Rectal smooth muscle tissue (tissue), 1 donor: Measurements from ENCODE around the gene MOSPD3.

ENCODE experiments used
- H3K27ac ChIP-seq: one replicate; pipeline ENCODE4 v1.7.0; 2013; ENCODE audit warnings: low read depth, low read length, inconsistent platforms
- H3K27me3 ChIP-seq: one replicate; pipeline ENCODE4 v1.7.0; 2013; ENCODE audit warnings: low read length; ENCODE audit not compliant: control insufficient read depth, insufficient read depth
- H3K36me3 ChIP-seq: one replicate; pipeline ENCODE4 v1.7.0; 2013; ENCODE audit warnings: low read length; ENCODE audit not compliant: control insufficient read depth, insufficient read depth
- H3K4me1 ChIP-seq: one replicate; pipeline ENCODE4 v1.7.0; 2013; ENCODE audit warnings: low read length; ENCODE audit not compliant: control insufficient read depth, insufficient read depth
- H3K4me3 ChIP-seq: one replicate; pipeline ENCODE4 v1.7.0; 2013; ENCODE audit warnings: low read length
- H3K9ac ChIP-seq: one replicate; pipeline ENCODE4 v1.7.0; 2013; ENCODE audit warnings: low read length

Gene MOSPD3

GRCh38 chr7:100626055-100626454, 13.7 kb downstream of the MOSPD3 start:
- Histone ChIP-seq H3K9ac (no peak overlapping the region), H3K4me3 (peak overlapping the region; percentile 49), H3K4me1 (no peaks in the 10 kb centered on the region), H3K27ac (no peak overlapping the region), H3K36me3 (no peaks in the 10 kb centered on the region), H3K27me3 (no peaks in the 10 kb centered on the region)

GRCh38 chr7:100626530-100627237, 14.3 kb downstream of the MOSPD3 start:
- H3K4me3 ChIP-seq, result peak overlapping the region; percentile 49
- no peaks in the 10 kb centered on the region for H3K36me3 ChIP-seq
- no peak overlapping the region for H3K9ac ChIP-seq
- H3K27me3 ChIP-seq, result no peaks in the 10 kb centered on the region
- H3K27ac ChIP-seq, result no peak overlapping the region
- H3K4me1 ChIP-seq, result no peaks in the 10 kb centered on the region

GRCh38 chr7:100627238-100627549, 14.9 kb downstream of the MOSPD3 start:
- Histone ChIP-seq H3K4me1 (no peaks in the 10 kb centered on the region), H3K9ac (no peak overlapping the region), H3K36me3 (no peaks in the 10 kb centered on the region), H3K4me3 (peak overlapping the region; percentile 49), H3K27ac (no peak overlapping the region), H3K27me3 (no peaks in the 10 kb centered on the region)

- H3K9ac ChIP-seq, result no peak overlapping the region
- no peak overlapping the region for H3K4me3 ChIP-seq
- H3K27ac ChIP-seq, result no peak overlapping the region
- H3K4me1 ChIP-seq, result peaks cover 2% of the 10 kb centered on the region
- H3K36me3 ChIP-seq, result no peaks in the 10 kb centered on the region
- H3K27me3 ChIP-seq, result peaks cover 3% of the 10 kb centered on the region
These were observed 16.9 kb downstream of the MOSPD3 start for GRCh38 chr7:100629117-100629716.

GRCh38 chr7:100630066-100630465, 17.7 kb downstream of the MOSPD3 start:
- no peak overlapping the region for H3K27ac ChIP-seq
- no peak overlapping the region for H3K4me3 ChIP-seq
- H3K4me1 ChIP-seq, result peaks cover 2% of the 10 kb centered on the region
- H3K9ac ChIP-seq, result no peak overlapping the region
- peaks cover 3% of the 10 kb centered on the region for H3K27me3 ChIP-seq
- no peaks in the 10 kb centered on the region for H3K36me3 ChIP-seq

GRCh38 chr7:100632951-100633717, 20.8 kb downstream of the MOSPD3 start:
- Histone ChIP-seq H3K27me3 (peaks cover 3% of the 10 kb centered on the region), H3K9ac (no peak overlapping the region), H3K27ac (no peak overlapping the region), H3K36me3 (no peaks in the 10 kb centered on the region), H3K4me3 (peak overlapping the region; percentile 12), H3K4me1 (peaks cover 2% of the 10 kb centered on the region)

GRCh38 chr7:100639995-100640516, 27.7 kb downstream of the MOSPD3 start:
- peaks cover 2% of the 10 kb centered on the region for H3K27me3 ChIP-seq
- no peak overlapping the region for H3K27ac ChIP-seq

GRCh38 chr7:100640517-100641440, 28.4 kb downstream of the MOSPD3 start:
- peaks cover 2% of the 10 kb centered on the region for H3K27me3 ChIP-seq
- no peaks in the 10 kb centered on the region for H3K36me3 ChIP-seq
- H3K9ac ChIP-seq, result no peak overlapping the region
- H3K4me1 ChIP-seq, result no peaks in the 10 kb centered on the region
- H3K4me3 ChIP-seq, result no peak overlapping the region
- H3K27ac ChIP-seq, result no peak overlapping the region

More at GRCh38 chr7:100639995-100640516, 27.7 kb downstream of the MOSPD3 start:
- Histone ChIP-seq H3K4me1 (no peaks in the 10 kb centered on the region), H3K9ac (no peak overlapping the region), H3K36me3 (no peaks in the 10 kb centered on the region), H3K4me3 (no peak overlapping the region)

GRCh38 chr7:100641463-100641859, 29.1 kb downstream of the MOSPD3 start, which contains the start of gene TFR2:
Gene TFR2 (minus strand): TSS chr7:100641552. CDS start chr7:100641509, 43 bp downstream.
- no peak within 1 kb of the TSS for H3K9ac ChIP-seq
- H3K27me3 ChIP-seq, result peaks cover 2% of the 10 kb centered on the region
- H3K36me3 ChIP-seq, result no peaks in the 10 kb centered on the region
- H3K27ac ChIP-seq, result no peak within 1 kb of the TSS
- H3K4me1 ChIP-seq, result no peaks in the 10 kb centered on the region
- H3K4me3 ChIP-seq, result no peak within 1 kb of the TSS

GRCh38 chr7:100641860-100642533, 29.7 kb downstream of the MOSPD3 start:
- Histone ChIP-seq H3K27ac (no peak overlapping the region), H3K4me3 (no peak overlapping the region), H3K9ac (no peak overlapping the region), H3K4me1 (no peaks in the 10 kb centered on the region), H3K36me3 (no peaks in the 10 kb centered on the region), H3K27me3 (peaks cover 2% of the 10 kb centered on the region)

GRCh38 chr7:100642534-100642907, 30.2 kb downstream of the MOSPD3 start:
- Histone ChIP-seq H3K4me1 (no peaks in the 10 kb centered on the region), H3K36me3 (no peaks in the 10 kb centered on the region), H3K4me3 (no peak overlapping the region), H3K27me3 (peaks cover 2% of the 10 kb centered on the region), H3K27ac (no peak overlapping the region), H3K9ac (no peak overlapping the region)
